ENCODE data around the gene TSHR. TPM values are rescaled to one million over a fixed set of nuclear protein-coding genes. Genes with fewer than 3 reads are reported as not detected.
A peak's percentile ranks its signal among the peaks of the same experiment; 100 is the strongest.
"Not testable (repeated sequence)": the region's sequence is repeated elsewhere in the genome, so short reads cannot be mapped to it uniquely, and the experiment has no call there.

TSHR gene
- total and polyA plus RNA-seq, 2 of the 13 experiments (the other 11 are each of a cell fraction or from before 2014, with no cell fraction given): not detected

- ATAC-seq; BruUV-seq (replicated peaks): not testable (repeated sequence)
- 85% methylated on average over 18 of the region's 34 CpGs for WGBS (ENCODE audit: low lambda C conversion rate)
Measured at GRCh38 chr14:81113945-81114820, 158.8 kb downstream of the TSHR start.

More at GRCh38 chr14:81113945-81114820, 158.8 kb downstream of the TSHR start:
- H3K9ac ChIP-seq (ENCODE audit: insufficient read depth, low read depth, low read length); H3K27me3 ChIP-seq (ENCODE audit: control insufficient read depth in 1 of 2, insufficient read depth in 2 of 2, low read length in 2 of 2); H3K27ac ChIP-seq (ENCODE audit: extremely low read length, insufficient read depth, low read length); H3K9me3 ChIP-seq (ENCODE audit: low read length); in situ Hi-C loops (cut with HindIII; ENCODE audit: extremely low pct_ligation_motif_present, low pct_unique_long_range_greater_than_20kb); POLR2A ChIA-PET; H3K36me3 ChIP-seq (replicated peaks in 1 of 2; ENCODE audit: control insufficient read depth in 1 of 2, insufficient read depth in 2 of 2, low read length in 2 of 2); DNase-seq (ENCODE audit: low spot score); H3K4me2 ChIP-seq (ENCODE audit: low read depth, low read length); H3K4me1 ChIP-seq (ENCODE audit: insufficient read depth, low read length); H3K4me3 ChIP-seq (replicated peaks in 1 of 3; ENCODE audit: insufficient read depth in 1 of 3, low read depth in 2 of 3, low read length in 3 of 3); CTCF ChIA-PET (ENCODE audit: low intra/inter-chr PET ratio, low total read pairs); H2AFZ ChIP-seq (ENCODE audit: low read length); FAIRE-seq; H4K20me1 ChIP-seq (ENCODE audit: insufficient read depth, low read length); H3K79me2 ChIP-seq (ENCODE audit: insufficient read depth, low read length); intact Hi-C loops (cut with micrococcal nuclease; ENCODE audit: unreplicated experiment); TF ChIP-seq FOXA1 (IDR thresholded peaks at IDR 0.05): not testable (repeated sequence)
- peak; percentile 64 for TF ChIP-seq FOXA1 (CRISPR knock-in tag; IDR thresholded peaks at IDR 0.05)
- 0 out of 2 replicates have a peak, but pooled peaks have one; percentile 19 for TF ChIP-seq FOXA3 (CRISPR knock-in tag; IDR thresholded peaks at IDR 0.05)
- peak; percentile 86 for TF ChIP-seq ZNF281 (CRISPR knock-in tag; IDR thresholded peaks at IDR 0.05; ENCODE audit: borderline replicate concordance)

All from HepG2 (cell line).